ENCODE results near the gene OTUB1.

The OTUB1 gene

DNA sequence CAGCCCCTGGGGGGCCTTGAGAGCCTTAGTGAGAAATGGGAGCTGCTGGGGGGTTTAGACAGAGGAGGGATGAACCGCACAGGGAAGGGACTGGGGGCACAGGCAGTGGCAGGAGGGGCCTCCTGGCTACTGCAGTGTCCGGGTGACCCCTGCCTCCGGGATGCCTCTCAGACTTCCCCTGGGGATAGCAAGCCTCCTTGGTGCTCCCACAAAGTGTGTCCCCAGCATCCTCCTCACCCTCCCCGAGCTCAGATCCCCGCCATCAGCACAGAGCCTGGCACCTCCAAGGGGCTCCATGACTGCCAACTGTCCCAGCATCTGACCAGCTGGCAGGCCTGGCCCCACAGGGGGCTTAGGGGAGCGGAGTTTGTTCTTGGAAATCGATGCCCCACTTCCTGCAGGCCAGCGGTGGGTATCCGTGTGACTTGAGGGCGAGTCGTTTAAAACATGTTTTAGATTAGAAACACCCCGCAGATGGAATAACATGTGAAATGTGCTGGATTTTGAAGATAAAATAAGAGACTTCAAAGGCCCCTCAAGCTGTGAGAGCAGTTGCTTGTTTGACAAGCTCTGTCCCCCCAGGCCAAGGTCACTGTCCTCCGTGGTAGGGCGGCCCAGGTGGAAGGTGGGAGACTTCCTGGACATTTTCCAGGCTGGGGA is 36.0 kb downstream of the OTUB1 start:
- DNase-seq (ENCODE audit: low read depth, low spot score) = no peak

- DNase-seq (ENCODE audit: low read depth, low spot score) = no peak
Measured at GRCh38 chr11:64023712-64024710, 37.8 kb downstream of the OTUB1 start.

DNA sequence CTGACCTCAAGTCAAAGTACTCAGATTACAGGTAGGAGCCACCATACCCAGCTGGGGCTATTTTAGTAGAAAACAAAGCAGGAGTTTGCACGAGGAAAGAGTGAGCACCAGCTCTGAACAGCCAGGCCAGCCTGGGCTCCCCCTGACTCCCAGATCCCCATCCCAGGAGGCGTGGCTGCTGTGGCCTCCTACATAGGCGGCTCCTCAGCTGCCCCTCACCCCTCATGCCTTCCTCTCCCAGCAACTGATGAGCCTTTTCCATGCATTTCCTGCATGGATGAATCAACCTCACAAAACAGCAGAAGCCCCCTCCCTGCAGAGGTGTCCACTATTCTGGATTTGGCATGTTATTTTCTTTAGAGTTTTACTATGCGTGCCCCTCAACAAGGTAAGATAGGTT is 39.0 kb downstream of the OTUB1 start:
- DNase-seq (ENCODE audit: low read depth, low spot score) = no peak

DNA sequence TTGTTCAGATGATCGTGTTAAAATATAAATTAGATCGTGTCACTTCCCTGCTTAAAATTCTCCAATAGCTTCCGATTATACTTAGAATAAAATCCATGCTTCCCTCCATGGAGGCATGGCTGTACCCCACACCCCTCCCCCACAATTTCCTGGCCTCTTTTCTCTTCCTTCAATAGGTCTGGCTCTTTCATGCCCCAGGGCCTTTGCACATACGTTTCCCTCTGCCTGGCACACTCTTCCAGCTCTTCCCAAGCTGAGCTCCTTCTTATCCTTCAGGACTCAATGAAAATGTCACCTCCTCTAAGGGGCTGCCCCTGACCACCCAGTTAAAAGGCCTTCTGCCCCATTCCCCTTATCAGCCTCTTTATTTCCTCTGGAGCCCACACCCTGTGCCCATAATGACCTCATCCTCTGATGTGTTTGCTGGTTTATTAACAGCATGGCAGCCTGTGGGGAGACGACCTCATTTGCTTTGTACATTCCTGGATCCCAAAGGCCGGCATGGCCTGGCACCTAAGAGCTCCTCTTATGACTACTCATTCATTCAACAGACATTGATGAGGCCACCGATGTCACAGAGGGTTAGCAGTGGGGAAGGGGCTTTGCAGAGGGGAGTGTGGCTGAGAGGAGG is 40.5 kb downstream of the OTUB1 start:
- DNase-seq (ENCODE audit: low read depth, low spot score) = no peak

DNA sequence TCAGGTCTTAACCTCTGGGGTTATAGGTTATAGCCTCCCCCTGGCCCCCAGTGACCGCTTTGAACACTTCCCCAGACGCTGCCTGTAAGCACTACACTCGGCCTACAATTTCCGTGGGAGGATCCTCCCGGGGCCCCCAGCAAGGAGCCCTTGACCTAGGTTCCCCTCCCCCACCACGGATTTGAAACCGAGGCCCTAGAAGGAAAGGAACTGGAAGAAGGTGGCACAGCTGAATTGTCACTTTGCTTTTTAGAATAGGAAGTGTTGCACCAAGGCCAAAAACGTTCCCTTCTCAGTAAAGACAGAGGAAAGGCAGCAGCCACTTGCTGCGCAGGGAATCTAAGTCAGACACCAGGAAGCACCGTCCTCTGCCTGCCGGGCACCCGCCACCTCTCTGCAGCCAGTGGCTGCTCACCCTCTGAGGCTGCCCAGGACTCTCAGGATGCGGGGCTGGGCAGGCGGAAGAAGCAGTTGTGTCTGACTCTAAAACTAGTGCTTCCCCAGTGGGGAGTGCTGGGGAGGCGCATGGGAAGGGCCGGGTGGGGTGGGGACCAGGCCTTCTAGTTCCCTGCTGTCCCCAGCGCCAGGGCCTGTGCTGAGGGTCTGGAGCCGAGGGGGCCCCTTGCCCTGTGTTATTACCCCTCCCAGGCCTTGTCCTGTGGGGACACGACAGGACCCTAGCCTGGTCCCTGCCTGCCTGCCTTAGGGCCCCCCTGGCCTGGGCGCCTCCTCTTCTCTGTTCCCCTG is 41.6 kb downstream of the OTUB1 start:
- no peak for DNase-seq (ENCODE audit: low read depth, low spot score)

- no peak for DNase-seq (ENCODE audit: low read depth, low spot score)
Measured at GRCh38 chr11:64028398-64029115, 42.3 kb downstream of the OTUB1 start.

- no peak for DNase-seq (ENCODE audit: low read depth, low spot score)
Measured at GRCh38 chr11:64029773-64030172, 43.5 kb downstream of the OTUB1 start.

GRCh38 chr11:64031001-64031400 is 44.8 kb downstream of the OTUB1 start:
- DNase-seq (ENCODE audit: low read depth, low spot score) = no peak

DNA sequence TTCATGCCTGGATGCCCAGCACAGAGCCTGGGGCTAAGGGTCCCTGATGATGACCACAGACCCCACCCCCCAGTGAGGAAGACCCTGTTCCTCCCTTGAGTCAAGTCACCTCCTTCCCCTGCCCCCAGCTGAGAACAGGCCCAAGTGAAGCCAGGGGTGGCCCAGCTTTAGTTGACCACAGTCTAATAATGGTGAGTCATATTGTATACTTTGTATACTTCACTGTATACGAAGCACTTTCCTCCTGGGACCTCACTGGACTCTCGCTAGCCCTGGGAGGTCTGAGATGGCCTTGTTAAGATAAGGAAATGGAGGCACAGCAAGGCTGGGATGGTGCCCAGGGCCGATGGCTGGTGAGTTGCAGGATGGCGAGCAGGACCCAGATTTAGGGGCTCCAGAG is 45.8 kb downstream of the OTUB1 start:
- no peak for DNase-seq (ENCODE audit: low read depth, low spot score)

DNA sequence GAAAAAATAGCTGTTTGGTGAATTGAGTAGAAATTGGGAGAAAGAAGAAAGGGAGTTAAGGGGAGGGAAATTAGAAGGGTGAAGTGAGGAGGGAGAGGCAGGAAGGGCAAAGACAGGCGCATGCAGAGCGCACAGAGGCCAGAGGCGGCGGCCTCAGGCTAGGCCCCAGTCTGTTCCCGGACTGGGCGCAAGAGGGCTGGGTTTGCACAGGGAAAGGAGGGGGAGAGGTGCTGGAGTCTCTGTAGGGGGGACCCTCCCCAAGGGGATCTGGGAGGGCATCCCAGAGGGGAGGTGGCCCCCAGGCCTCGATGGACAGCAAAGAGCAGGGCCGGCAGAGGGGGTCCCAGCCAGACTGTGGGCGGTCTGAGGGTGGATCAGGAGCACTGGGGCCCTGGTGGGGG is 48.2 kb downstream of the OTUB1 start:
- DNase-seq (ENCODE audit: low read depth, low spot score) = no peak

- DNase-seq (ENCODE audit: low read depth, low spot score) = no peak
Measured at GRCh38 chr11:64035081-64035524, 48.9 kb downstream of the OTUB1 start.

GRCh38 chr11:64035576-64035975 is 49.3 kb downstream of the OTUB1 start, which contains the start of gene FLRT1:
TSS of gene FLRT1 (plus strand) at chr11:64035931. CDS start at chr11:64116268, 80,337 bp downstream.
- DNase-seq (ENCODE audit: low read depth, low spot score) = no peak

DNA sequence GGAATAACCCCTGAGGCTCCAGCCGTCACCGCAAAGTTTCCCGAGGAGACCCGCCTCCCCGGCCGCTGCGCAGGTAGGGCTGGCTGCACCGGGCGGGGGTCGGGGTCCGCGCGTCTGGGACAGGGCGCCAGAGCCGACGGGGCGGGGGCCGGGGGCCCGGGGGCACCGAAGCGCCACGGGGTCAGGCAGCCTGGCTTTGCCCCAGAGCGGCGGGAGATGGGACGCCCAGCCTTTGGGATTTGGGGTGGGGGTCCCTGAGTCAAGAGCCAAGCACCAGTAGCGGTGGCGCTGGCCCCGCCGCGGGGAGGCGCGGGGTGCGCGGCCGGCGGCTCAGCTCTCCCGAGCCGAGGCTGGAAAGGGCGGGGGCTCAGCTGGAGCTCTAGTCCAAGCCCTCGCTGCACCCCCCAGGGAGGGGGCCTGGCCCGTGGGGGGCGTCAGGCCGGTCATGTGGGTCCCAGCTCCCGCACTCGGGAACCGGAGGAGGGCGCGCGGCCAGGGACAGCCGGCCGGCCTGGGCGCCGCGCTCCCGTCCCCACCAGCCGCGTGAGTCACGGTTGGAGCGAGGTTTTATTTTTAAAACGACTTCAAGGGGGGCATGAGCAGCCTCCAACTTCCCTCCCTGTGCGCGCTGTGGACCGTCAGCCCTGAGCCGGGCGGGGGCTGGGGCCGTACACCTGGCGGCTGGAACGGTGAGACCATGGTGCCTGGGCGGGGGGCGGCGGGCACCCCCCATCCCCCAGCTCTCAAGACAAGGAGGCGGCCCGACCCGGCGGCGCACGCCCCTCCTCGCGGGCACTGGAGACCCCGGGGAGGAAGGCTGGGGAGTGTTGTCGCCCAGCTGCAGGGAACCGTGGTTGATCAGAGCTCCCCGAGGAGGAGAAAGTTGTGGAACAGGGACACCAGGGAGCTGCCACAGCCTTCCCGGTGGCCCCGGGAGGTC is 50.1 kb downstream of the OTUB1 start:
- DNase-seq (ENCODE audit: low read depth, low spot score) = no peak

DNA sequence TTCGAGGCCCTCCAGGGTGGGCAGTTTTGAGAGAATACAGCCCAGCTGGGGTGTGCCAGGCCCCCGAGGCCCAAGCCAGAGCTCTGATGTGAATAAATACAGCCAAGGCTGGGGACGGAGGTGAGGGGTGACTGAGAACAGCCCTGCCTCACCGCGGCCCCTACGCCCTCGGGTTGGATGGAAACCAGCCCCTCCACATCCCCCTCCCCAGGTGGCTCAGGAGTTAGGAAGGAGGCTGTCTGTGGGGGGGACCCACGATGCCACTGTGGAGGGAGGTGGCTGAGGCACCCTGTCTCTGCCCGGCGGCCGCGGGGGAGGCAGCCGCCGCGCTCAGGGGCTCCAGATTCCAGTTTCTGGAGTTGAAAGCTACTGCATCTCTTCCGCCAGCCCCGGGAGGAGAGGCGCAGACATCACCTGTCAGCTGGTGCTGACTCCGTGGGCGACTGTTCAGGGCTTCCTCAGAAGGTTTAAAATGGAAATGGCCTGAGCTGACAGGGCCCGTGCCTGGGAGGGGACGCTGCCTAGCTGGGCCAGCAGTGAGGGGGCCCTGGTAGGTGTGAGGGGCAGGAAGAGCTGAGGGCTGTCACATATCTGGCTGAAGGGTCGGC is 50.9 kb downstream of the OTUB1 start:
- DNase-seq (ENCODE audit: low read depth, low spot score) = no peak

DNA sequence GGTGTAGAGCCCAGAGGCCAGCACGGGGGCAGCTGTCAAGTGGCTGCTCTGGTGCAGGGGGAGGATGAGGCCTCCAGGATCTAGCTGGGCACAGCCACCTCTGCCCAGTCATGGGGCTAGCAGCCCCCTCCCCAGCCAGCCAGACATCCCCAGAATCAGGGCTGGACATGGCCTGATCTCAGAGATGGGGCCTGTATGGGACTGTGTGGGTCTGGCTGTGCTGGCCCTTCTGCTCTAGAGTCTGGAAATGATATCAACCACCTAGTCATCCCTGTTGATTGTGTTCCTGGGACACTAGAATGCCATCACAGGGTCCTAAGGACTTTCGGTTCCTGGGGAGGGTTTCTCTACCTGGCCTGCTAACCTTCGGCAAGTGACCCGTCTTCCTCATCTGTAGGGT is 52.3 kb downstream of the OTUB1 start:
- DNase-seq (ENCODE audit: low read depth, low spot score) = no peak

GRCh38 chr11:64039012-64039665 is 52.9 kb downstream of the OTUB1 start:
- no peak for DNase-seq (ENCODE audit: low read depth, low spot score)

DNA sequence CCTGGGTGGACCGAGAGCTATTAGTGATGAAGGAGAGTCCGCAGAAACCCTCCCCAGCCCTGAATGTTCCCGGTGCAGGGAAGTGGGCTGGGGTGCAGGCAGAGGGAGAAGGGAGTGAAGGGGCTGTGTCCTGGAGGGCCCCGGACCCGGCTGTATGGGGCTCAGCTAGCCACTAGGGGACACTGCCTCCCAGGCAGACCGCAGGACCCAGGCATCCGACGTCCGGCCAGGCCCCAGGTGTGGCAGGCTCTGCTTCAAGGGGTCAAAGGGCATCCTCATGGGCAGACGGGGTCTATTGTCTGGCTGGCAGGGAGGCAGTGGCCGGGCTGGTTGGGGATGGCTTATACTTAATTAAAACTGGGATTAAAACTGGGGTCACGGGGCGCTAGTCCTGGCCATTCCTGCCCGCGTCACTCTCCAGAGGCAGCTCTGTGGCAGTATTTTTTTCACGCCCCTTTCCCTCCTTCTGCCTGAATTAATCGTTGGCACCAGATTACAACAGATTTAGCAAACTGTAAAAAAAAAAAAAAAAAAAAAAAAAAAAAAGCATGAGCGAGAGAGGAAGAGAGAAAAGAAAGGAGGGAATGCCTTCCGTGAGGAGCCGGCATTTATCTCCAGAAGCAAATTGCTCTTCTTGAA is 54.6 kb downstream of the OTUB1 start:
- no peak for DNase-seq (ENCODE audit: low read depth, low spot score)

- no peak for DNase-seq (ENCODE audit: low read depth, low spot score)
Measured at GRCh38 chr11:64041846-64042245, 55.6 kb downstream of the OTUB1 start.

All from smooth muscle cell of the brain vasculature (primary cell).